ENCODE data around the gene ARID5A. TPM values are rescaled to one million over a fixed set of nuclear protein-coding genes. Genes with fewer than 3 reads are reported as not detected.

The ARID5A gene
- total RNA-seq, 1 donor from 2014 or later = 4.1 TPM

DNA sequence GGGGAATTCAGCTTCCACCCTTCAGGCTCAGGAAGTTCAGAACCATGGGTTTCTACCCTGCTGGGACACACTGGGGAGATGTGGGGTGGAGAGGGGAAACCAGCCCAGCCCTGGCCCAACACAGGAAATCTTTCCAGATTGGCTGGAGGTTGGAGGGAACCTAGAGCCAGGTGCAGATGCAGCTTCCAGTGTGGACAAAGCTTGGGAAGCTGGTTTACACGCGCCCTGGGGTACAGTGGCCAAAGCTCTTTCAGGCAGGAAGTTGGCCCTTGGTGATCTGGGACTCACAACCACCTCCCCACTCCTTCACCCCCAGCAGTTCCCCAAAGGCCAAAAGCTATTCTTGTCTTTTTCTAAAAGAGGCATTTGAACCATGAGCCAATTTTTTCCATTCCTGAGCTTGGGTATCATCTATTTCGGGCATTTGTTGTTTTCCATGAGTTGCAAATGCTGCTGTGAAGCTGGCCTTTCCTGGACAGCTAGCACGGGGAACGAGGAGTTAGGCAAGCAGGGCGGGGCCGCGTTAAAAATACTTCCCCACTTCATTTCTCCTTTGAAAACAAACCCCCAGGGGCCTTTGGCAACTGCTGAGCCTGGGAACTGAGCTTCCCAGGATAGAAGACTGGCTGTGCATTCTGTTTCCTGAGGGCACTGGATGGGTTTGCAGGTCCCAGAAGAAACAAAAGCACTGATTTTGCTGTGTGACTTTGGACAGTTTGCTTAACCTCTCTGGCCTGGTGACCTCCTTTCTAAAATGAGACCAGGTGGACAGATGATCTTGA, 3.1 kb upstream of the ARID5A start:
- no peak overlapping the region for H3K27ac Mint-ChIP-seq
- peaks cover 55% of the 10 kb centered on the region for H3K27me3 Mint-ChIP-seq (ENCODE audit: low read depth)
- no peak for DNase-seq (ENCODE audit: low spot score in 2 of 2, unreplicated experiment in 2 of 2)
- H3K4me1 Mint-ChIP-seq = peaks cover 20% of the 10 kb centered on the region
- no peaks in the 10 kb centered on the region for H3K36me3 Mint-ChIP-seq
- no peaks in the 10 kb centered on the region for H3K9me3 Mint-ChIP-seq
- no peak overlapping the region for H3K4me3 Mint-ChIP-seq
- TF ChIP-seq, protein P1, sequence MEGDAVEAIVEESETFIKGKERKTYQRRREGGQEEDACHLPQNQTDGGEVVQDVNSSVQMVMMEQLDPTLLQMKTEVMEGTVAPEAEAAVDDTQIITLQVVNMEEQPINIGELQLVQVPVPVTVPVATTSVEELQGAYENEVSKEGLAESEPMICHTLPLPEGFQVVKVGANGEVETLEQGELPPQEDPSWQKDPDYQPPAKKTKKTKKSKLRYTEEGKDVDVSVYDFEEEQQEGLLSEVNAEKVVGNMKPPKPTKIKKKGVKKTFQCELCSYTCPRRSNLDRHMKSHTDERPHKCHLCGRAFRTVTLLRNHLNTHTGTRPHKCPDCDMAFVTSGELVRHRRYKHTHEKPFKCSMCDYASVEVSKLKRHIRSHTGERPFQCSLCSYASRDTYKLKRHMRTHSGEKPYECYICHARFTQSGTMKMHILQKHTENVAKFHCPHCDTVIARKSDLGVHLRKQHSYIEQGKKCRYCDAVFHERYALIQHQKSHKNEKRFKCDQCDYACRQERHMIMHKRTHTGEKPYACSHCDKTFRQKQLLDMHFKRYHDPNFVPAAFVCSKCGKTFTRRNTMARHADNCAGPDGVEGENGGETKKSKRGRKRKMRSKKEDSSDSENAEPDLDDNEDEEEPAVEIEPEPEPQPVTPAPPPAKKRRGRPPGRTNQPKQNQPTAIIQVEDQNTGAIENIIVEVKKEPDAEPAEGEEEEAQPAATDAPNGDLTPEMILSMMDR (IDR thresholded peaks at IDR 0.05; ENCODE audit: unreplicated experiment) = no peak

DNA sequence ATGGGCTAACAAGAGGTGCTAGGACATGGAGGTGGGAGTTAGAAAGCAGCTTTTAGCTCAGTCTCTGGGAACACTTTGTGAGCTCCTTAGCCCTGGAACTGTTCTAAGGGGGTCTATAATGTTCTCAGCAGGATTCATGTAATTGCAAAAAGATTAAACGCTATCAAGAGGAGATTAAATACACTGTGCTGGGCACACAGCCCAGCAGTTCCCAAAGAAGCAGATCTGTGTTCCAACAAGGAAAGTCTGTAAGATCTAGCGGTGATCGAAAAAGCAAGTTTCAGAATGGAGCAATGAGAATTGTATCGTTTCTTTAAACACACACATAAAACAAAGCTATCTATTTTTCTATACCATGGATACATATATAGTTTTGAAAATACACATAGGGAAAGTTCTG, 2.4 kb upstream of the ARID5A start:
- no peak for DNase-seq (ENCODE audit: low spot score in 2 of 2, unreplicated experiment in 2 of 2)
- Mint-ChIP-seq H3K27me3 (ENCODE audit: low read depth) (peaks cover 55% of the 10 kb centered on the region), H3K36me3 (no peaks in the 10 kb centered on the region), H3K9me3 (no peaks in the 10 kb centered on the region), H3K4me1 (peaks cover 22% of the 10 kb centered on the region), H3K4me3 (no peak overlapping the region), H3K27ac (no peak overlapping the region)
- TF ChIP-seq, protein P1 (IDR thresholded peaks at IDR 0.05; ENCODE audit: unreplicated experiment) = no peak

DNA sequence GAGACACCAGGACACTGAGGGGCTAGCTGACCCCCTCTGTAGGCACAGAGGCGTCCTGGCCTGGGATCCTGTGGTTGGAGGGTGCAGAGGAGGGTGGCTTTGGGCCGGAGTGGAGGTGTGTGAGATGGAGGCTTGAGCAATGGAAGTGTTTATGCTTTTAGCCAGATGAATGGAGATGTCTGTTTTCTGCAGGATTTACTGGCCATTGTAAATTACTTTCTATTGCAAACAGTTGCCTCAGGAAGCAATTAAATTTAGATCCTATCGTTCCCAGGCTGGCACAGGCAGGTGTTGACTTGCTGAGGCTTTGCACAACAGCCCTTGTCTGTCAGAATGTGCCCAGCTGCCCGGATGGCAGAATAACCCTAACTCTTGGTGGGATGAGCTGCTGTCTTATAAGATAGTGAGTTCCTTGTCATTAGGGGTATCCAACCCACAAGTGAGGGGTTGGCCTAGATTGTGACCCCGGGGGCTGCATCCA, 1.8 kb upstream of the ARID5A start:
- no peak overlapping the region for H3K4me3 Mint-ChIP-seq
- no peaks in the 10 kb centered on the region for H3K36me3 Mint-ChIP-seq
- no peak overlapping the region for H3K27ac Mint-ChIP-seq
- no peak for DNase-seq (ENCODE audit: low spot score in 2 of 2, unreplicated experiment in 2 of 2)
- TF ChIP-seq, protein P1 (IDR thresholded peaks at IDR 0.05; ENCODE audit: unreplicated experiment) = no peak
- H3K27me3 Mint-ChIP-seq (ENCODE audit: low read depth) = peaks cover 55% of the 10 kb centered on the region
- H3K4me1 Mint-ChIP-seq = peaks cover 22% of the 10 kb centered on the region
- H3K9me3 Mint-ChIP-seq = no peaks in the 10 kb centered on the region

DNA sequence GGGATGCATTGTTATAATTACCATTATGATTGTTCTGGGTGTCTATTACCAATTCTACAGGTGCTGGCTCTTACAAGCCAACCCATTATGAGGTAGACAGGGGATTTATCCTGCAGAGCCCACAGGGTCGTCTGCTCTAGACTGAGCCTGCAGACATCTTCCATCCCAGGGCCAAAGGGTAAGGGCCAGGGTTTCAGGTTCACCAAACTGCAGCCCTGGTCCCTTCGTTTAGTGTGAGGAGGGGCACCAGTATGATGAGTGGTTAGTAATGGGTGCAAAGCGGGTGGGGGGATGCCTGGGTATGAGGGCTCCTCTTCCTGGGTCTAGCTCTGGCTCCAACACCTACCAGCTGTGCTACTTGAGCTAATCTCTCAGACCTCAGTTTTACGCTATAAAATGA, 1.2 kb upstream of the ARID5A start:
- Mint-ChIP-seq H3K9me3 (no peaks in the 10 kb centered on the region), H3K4me1 (peaks cover 21% of the 10 kb centered on the region), H3K27me3 (ENCODE audit: low read depth) (peaks cover 55% of the 10 kb centered on the region), H3K27ac (no peak overlapping the region), H3K4me3 (no peak overlapping the region), H3K36me3 (no peaks in the 10 kb centered on the region)
- no peak for DNase-seq (ENCODE audit: low spot score in 2 of 2, unreplicated experiment in 2 of 2)
- TF ChIP-seq, protein P1 (IDR thresholded peaks at IDR 0.05; ENCODE audit: unreplicated experiment) = no peak

DNA sequence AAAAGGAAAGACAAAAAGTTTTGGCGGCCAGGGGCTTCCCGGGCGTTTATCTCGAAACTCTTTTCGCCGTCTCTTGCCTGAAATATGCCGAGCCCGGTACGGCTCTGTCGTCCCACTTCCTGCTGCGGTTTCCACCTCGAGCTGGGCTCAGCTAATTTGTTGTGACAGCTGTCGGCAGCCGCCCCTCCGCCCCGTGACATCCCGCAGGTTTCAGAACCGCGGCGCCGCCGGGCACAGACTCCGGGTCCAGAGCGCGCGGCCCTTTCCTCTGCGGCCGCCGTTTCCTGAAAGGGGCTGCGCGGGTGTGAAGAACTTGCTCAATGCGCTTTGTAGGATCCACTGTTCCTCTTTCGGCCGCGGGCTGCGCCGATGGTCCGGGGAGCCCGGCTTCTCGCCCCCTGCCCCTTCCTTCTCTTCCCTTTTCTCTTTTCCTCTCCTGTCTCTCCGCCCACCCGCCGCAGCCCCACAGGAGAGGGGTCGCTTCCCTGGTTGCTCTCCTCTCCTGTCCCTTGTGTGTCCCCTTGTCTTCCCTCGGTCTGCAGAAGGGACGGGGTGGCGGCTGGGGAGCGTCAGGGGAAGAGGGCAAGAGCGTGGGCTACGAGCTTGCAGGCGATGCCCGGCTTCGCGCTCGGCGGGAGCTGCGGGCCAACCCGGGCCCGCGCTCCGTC, 648 bp downstream of the ARID5A start:
- Mint-ChIP-seq H3K36me3 (no peaks in the 10 kb centered on the region), H3K27me3 (ENCODE audit: low read depth) (peaks cover 41% of the 10 kb centered on the region), H3K27ac (no peak overlapping the region), H3K4me1 (peaks cover 15% of the 10 kb centered on the region), H3K4me3 (peak overlapping the region; percentile 84), H3K9me3 (no peaks in the 10 kb centered on the region)
- DNase-seq (ENCODE audit: low spot score in 2 of 2, unreplicated experiment in 2 of 2) = peak in 1 of 2 experiments; percentile 62
- TF ChIP-seq, protein P1 (IDR thresholded peaks at IDR 0.05; ENCODE audit: unreplicated experiment) = no peak
